Dedifferentiated amniotic fluid mesenchymal stem cell (primary cell): ENCODE measurements around the gene ENPP7.

Source experiments
- DNase-seq: peaks from one replicate; pipeline ENCODE4 v3.0.0-alpha.2; 2016; ENCODE audit errors: extremely low spot score

Gene ENPP7

GRCh38 chr17:79777894-79778503, 47.3 kb downstream of the ENPP7 start, which contains the start of gene CBX2:
TSS of gene CBX2 (plus strand) at chr17:79778148. CDS start at chr17:79778236, 88 bp downstream.
- DNase-seq: peak; percentile 51

DNA sequence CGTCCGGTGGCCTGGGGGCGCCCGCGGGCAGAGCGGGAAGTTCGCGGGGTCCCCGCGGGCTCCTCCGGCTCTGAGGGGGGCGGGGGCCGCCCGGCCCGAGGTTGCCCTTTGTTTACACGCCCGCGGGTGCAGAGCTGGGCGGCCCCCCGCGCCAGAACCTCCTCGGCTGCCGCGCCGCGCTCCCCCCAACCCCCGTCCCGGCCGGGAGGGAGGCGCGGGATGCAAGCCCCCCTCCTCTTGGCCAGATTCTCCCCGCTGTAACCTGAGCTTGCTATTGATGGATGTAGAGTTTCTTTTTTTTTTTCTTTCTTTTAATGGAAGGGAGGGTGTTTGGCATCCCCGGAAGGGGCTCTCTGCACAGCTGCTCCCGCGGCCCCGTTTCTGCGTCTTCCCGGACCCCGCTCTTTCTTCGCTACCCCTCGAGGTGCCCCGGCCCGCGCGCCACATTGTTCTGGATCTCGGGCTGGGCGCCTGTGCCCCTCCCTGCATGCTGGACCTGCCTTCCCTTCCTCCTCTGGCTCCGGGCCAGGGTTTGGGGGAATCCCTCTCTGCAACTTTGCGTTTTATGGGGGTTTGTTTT, 47.9 kb downstream of the ENPP7 start:
- DNase-seq: no peak

DNA sequence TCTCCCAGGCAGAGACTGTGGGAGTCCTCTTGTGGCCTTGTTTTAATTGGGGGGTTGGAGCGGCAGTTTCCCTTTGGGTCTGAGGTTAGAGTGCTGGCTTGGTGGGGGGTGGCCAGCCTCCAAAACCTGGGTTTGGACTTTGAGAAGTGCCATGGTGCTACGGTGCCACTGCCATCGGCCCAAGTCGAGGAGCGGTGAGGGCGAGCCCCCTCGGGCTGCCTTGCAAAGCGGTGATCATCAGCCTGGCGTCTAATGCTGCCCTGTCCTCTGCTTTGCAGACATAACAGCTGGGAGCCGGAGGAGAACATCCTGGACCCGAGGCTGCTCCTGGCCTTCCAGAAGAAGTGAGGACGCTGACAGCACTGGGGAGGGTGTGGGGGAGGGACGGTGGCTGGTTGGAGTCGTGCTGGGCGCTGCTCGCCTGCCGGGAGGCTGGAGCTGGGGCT, 48.4 kb downstream of the ENPP7 start:
- no peak for DNase-seq

- DNase-seq: no peak
Measured at GRCh38 chr17:79779661-79780365, 49.1 kb downstream of the ENPP7 start.

GRCh38 chr17:79781012-79781650, 50.4 kb downstream of the ENPP7 start:
- no peak for DNase-seq

DNA sequence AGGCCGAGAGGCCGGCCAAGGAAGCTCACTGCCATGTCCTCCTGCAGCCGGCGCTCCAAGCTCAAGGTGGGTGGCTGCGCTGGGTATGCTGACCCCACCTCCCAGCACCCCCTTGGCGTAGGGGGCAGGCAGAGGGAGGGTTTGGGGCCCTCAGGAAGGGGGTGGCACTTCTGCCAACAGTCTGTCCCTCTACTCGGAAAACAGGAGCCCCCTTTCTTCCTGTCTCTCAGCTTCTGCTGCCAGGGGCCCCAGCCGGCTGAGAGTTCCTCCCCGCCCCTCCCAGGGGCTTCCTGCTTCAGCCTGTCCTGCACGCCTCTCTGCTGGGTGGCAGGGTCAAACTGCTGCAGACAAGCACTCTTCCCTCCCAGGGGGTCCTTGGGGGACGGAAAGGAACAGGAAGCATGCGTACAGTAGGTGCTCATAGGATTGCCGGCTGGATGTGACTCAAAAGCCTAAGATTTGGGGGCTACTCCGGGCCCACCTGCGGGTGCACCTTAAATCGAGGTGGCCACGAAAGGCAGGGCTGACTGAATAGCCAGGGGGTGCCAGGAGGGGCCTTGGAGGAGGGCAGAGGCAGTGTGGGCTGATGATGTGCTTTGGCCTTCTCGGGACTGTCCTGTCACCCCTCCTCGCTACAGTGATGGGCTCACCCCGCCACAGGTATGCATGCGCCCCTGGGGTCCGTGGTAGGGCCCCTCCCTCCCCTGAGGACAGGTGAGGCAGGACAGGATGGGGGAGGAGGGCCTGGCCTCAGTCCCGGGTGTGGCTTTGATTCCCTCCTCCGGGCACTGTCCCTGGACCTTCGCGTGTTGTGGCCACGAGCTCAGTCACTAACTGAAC, 51.2 kb downstream of the ENPP7 start:
- no peak for DNase-seq

GRCh38 chr17:79783891-79784290, 53.1 kb downstream of the ENPP7 start:
- DNase-seq: no peak

- no peak for DNase-seq
Measured at GRCh38 chr17:79784353-79785016, 53.7 kb downstream of the ENPP7 start.

DNA sequence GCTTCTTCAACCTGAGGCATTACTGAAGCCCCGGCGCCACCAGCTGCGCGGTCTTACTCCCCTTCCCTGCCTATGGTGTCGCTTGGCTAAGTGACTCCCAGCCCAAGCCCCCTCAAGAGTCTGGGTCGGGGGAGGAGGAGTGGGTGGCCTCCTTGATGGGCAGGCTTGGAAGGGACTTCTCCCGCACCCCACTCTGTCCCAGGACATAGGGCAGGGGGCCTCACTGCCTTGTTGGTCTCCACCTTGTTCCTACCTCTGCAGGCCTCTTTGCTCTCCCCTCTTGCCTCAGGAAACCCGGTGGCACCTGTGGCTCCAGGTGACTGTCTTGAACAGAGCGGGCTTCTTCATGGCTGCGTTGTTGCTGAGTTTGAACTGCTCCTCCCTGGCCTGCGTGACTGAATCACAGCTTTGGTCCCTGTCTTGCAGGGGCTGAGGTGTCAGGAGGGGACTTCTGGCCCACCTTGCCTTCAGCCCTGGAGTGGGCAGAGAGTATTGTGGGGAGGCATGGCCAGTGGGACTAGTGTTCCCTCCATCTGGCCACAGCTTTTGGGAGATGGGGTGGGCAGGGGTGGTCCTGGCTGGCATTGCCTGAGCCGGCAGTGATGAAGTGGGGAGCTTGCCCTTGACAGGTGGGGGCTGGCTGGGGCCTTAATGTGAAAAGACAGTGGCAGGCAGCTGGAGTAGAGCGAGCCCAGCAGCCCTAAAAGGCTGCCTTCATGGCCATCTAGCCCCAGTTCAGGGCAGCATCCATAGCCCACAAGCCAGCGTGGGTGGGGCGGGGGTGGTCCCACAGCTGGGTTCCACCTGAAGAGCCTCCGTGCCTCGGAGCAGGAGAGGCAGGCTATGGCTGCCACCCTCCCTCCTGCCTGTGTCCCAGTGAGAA, 54.5 kb downstream of the ENPP7 start:
- no peak for DNase-seq

DNA sequence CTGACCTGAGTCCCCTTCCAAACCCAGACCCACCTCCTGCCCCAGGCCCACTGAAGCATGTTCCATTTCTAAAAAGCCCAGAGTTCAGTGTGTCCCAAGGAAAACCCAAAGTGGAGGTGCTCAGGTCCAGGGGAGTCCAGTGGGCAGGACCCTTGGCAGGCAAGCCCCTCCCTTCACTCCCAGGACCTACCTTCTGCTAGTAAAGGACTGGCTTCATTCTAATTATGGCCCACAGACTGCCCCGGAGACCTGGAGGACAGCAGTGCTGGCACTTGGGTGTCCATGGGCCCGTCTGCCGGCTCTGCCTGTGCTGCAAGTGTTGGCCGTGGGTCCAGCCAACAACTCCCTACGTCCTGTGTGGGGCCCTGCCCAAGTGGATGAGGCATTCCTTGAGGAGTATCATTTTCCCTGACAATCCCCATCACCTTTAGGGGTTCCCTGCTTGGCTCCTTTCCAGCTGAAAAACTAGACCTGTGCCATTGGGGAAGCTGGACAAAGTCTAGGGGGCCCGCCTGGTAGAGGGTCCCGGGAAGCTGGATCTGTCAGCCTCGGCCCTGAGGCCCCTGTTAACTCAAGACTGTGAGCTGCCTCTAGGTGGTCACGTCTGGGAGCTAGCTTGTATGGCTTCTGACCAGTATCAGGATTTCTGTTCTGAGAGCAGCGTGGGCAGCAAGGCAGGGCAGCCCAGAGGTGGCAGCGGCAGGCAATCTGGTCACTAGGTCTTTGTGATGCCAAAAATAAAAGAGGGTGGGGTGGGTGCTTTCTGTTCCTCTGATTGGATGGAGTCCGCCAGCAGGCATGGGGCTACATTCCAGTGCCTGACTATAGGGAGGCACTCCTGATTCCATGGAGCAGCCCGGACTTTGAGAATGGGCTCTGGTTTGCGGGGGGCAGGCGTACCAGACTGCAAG, 55.4 kb downstream of the ENPP7 start:
- DNase-seq: no peak

DNA sequence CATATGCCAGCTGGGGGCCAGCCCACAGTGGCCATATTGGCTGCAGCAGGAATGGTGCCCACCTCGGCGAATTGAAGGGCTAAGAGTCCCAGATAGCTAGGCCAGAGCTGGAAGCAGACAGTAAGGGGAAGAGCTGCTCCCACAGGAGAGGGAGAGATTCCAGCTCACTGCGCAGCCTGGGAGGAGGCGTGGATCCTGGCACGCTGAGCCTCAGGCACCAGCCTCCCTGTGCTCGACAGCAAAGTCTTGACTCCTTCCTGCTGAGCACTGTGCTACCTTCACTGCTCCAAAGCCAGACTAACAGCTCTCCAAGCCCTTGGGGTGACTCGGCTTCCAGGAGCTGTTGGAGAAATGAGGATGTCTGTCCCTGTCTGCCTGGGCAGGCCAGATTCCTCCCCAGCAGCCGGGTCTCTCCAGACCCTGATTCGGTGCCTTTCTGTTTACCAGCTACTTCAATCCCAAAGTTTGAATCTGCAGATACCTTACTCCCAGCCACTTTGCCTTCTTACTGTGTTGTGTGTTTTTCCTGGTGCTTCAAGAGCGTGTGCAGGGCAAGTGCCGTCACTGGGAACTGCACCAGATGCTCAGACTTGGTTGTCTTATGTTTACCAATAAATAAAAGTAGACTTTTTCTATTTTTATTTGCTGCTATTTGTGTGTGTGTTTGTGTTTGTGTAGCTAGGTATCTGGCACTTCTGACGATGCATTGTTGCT, 56.3 kb downstream of the ENPP7 start:
- no peak for DNase-seq

GRCh38 chr17:79788455-79788854, 57.7 kb downstream of the ENPP7 start:
- no peak for DNase-seq

GRCh38 chr17:79788989-79789942, 58.5 kb downstream of the ENPP7 start:
- no peak for DNase-seq

DNA sequence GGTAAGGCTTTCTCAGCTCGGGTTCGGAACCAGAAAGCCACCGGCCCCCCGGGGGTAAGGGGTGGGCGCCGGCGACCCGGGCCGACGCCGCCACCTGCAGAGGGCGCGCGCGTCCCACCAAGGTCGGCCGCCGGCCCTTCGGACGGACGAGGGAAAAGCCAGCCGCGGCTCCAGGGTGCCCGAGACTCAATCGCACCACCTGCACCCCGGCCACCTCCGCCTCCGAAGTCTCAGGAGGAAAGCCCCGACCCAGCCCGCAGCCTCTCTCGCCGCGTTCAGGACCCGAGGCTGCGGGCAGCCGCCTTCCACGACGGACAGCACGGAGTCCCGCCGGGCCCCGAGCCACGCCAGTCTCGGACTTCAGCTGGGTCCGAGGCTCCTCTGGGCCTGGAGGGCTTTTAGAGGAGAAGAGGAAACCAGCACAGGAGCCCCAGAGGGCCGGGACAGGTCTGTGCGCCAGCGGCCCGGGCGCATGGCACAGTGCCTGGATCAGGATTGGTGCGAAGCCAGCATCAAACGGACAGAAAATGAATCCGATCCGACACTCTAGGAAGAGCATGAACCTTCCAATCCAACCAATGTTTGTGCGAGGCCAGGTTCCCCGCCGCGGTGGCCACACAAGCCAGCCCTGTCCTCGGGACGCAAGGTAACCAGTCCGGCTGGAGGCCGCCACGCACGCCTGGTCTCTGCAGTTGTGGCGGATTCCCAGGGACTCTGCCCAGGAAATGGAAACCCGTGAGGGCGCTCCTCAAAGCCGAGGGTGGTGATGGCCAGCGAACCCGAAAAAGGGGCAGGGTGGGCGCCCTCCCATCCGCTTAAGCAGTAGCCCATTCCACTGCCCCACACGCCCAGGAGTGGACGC, 59.4 kb downstream of the ENPP7 start:
- DNase-seq: no peak

DNA sequence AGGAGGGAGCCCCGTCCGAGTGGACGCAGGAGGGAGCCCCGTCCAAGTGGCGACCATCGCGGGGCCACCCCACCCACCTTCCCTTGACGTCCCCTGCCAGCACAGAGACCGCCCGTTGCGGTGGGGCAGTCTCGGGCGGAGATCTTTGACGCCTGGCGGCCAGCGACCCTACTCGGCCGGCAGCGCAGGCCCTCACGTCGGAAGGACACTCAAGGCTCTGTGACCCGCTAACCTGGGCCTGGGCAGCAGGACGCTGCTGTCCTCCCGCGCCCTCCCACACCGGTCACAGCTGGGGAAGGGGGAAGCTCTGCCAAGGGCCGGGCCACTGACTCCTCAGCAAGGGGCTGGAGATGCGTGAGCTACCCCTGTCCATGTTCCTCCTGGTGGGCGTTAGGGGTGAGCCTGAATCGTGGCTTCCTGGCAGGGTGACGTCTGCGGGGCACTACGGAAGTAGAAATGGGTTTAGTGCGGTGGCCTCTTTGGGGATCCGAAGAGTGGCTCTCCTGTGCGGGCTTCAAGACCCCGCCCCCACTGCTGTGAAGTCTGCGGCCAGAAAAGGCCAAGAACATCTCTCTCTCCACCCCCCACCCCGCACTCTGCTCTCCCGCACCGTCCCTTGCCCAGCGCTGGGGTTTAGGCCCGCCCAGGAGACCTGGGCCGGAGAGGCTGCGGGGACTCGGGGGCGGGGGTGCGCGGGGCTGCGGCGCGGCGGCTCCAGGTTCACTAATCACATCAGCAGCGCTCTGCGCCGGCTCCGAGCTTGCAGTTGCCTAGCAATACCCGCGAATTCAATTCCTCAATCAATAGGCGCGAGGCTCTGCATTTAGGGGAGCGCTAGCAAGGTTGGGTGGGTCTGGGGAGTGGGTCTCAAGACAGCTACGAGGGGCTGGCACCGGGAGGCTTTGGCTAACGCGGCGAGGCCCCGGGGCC, 60.3 kb downstream of the ENPP7 start:
- DNase-seq: no peak
